GM19023 (cell line): ENCODE data around the gene AEN.

Source experiments
- ATAC-seq: cut with Tn5 transposase; IDR thresholded peaks from one replicate; pipeline ENCODE4 v1.9.1; 2021; ENCODE audit warnings: mild to moderate bottlenecking, moderate library complexity; ENCODE audit not compliant: unreplicated experiment

The AEN gene

GRCh38 chr15:88620995-88621772 is at the start of gene AEN:
TSS of gene AEN (plus strand) at chr15:88621340. CDS start at chr15:88626210, 4,870 bp downstream.
- peak; percentile 94 for ATAC-seq

DNA sequence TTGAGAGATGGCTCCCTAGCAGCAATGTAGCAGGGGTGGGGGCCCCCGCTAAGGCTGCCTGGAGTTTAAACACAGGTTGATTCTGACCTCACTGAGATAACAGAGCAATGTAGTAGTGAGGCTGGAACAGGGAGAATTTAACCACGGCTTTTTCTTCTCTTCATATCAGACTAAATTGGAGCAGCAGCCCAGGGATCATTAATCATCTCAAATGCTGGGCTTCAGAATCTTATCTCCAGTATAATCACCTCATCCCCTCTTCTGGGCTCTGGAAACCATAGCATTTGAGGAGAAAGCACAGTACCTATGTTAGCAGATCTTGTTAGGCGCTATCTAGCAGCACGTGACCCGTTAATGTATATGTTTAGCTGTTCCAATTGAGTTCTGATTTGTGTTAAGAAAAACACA is 49.3 kb upstream of the AEN start:
- ATAC-seq: no peak

GRCh38 chr15:88574077-88574476 is 47.1 kb upstream of the AEN start:
- no peak for ATAC-seq

DNA sequence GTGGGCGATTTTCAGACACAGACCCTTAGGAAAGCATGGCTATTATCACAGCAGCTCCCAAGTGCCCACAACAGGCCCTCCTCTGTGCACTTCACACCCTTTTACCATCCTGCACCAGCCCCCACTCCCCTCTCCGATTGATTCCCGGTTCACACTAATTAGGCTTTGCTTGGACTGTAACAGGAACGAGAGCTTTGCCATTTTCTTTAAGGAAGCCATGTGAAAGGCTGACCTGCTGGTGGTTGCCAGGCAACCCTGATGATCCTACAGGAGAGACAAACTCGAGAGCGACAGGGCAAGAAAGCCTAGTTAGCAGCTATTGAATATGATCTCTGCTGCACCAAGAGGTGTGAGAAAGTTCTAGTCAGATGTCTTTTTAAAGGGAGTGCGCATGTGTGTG is 46.5 kb upstream of the AEN start:
- ATAC-seq: no peak

- ATAC-seq: no peak
These were observed 41.8 kb upstream of the AEN start for GRCh38 chr15:88579322-88579721.

DNA sequence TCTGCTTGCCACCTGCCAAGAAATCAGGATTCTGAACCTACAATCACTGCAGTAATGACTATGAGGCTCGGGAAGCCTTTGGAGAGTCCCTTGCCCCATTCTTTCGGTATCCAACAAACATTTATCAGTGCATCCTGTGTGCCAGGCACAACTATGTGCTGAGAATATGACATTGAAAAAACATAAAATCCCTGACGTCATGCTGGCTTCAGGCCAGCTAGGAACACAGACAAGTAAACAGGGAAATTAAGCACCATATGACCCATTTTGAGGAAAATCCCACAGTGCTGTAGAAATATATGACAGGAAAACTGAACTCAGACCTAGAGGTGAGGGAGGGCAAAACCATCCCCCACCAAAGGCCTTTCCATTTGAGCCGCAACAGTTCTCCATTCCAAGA is 40.6 kb upstream of the AEN start:
- no peak for ATAC-seq

GRCh38 chr15:88586401-88587162 is 34.6 kb upstream of the AEN start:
- no peak for ATAC-seq

DNA sequence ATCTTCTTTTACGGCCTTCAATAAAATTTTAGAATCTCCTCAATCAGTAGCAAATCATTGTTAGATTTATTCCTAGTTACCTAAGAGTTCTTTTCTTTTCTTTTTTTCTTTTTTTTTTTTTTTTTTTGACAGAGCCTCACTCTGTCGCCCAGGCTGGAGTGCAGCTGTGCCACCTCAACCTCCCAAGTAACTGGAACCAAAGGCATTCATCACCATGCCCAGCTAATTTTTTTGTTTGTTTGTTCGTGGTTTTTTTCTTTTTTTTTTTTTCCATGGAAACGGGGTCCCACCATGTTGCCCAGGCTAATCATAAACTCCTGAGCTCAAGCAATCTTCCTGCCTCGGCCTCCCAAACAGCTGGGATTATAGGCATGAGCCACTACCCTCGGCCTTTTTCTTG is 30.4 kb upstream of the AEN start:
- ATAC-seq: no peak

DNA sequence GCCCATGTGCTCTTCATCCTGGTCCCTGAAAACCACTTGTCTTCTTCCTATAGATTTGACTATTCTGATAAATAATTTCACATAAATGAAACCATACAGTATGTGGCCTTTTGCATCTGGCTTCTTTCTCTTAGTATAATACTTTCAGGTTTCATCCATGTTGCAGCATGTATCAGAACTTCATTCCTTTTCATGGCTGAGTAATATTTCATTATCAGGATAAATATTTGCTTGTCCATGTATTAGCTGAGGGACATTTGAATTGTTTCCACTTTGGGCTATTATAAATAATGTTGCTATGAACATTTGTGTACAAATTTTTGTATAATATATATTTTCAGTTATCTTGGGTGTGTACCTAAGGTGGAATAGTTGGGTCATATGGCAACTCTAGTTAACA is 29.8 kb upstream of the AEN start:
- no peak for ATAC-seq

DNA sequence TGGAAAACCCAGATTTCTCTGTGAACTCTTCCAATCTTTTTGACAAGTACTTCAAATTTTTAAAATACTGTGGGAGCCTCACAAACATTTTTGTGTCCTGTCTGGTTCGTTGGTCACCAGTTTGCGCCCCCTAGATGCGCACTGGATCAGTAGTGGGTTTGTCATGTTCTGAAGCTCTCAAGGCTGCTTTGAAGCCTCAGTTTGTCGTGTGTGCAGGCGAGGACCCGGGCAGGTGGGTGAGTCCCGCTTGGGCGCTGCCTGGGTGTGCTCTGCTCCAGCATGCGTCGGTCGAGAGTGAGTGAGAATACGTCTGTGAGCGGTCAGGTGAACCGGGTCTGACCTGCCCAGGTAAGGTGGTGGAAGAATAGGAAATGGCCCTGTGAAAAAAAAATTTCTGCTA is 17.3 kb upstream of the AEN start:
- no peak for ATAC-seq

DNA sequence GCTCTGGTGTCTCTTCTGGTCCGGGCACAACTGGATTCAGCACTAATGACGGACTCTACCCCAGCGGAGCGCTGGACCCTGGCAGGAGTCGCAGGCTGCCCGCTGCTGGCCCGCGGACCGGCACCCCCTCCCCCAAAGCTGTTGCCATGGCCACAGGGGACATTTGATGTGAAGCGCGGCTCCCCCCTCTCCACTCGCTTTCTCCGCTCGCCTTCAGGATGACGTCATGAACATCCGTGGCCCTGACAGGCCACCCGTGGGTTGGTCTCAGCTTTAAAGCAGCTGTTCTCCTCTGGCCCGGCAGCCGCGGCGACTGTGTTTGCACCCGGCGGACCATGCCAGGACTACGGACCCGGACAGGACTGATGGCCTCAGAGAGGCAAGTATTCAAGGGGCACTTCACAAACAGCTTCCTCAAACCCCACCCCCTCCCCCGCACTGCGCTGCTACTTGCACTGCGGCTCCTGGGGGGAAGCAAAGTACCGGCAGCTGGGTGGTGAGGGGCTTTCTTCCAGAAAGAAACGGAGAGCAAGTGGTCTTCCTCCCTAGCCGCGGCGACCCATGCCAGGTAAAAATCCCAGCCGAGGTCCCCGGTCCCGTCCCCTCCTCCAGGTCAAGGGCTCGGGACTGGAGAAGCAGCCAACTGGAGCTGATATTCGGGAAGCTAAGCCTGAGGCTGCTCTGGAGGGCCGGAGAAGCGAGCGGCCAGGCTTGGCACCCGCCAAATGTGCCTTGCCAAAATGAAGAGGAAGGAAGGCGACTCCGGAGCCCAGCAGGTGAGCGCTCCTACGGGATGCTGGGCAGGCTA is 16.6 kb upstream of the AEN start:
- ATAC-seq: no peak

DNA sequence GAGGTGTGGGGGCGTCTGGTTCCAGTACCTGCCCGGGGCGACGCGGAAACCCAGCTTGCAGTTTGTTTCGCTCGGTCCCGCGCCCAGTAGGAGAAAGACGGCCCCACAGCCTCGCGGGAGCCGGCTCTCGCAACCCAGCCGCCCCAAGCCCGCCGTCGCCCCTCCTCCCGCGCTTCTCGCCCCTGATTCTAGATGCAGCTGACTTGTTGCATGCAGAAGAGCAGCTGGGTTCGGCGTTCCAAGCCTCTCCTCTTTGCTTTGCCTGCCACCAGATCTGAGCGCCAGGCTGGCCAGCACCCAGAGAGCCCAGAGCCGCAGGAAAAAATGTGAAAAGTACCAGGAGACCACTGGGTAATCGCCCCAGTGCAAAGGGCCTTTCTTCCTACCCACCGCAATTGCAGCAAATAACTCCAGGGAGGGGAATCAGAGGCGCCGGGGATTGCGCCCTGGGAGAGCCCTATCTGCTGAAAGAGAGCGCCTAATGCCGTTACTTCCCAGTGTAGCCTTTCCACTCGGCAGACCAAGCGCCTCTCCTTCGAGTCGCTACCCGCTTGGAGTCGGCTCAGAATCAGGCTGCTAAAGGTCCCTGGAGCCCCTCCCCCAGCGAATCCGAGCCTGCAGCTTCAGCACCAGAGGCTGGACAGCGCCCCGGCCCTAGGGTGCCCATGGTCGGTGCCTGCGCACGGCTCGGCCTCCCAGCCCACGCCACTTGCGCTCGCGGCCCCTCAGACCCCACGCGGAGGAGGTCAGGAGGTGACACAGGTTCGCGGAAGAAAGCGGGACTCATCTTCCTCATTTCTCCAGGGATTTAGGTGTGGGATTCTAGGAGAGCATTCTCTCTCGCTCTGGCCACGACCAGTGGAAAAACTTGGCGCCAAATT is 15.7 kb upstream of the AEN start:
- no peak for ATAC-seq

DNA sequence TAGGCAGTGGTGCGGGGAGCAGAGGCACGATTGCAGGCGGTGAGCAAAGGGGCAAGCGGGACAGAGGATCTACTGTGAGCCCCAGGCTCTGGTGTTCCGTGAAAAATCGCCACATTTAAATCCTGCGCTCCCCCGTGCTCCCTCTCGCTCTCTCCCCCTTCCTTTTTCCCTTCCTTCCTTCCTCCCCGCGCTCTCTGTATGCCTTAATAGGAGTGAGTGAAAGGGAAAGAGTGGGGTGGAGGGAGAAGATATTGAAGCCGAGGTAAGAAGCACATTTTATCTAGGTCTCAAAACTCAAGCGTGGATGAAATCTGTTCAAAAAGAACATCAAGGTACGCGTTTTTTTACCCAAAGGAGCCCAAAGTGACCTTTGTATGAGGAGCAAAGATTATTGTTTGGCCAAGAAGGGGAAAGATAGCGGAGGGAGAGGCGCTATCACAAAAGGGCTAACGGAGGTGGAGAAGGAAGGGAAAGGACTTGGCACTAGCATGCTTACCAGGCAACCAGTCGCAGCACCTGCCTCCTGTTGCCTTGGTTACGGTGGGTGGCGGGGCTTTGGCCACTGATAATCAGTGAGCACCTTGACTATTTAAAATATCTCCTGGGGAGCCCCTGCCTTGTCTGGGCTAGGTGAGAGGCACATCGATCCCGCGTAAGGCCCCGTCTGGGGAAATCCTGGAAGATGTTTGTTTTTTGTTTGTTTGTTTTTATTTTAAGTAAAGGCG is 14.9 kb upstream of the AEN start:
- no peak for ATAC-seq

DNA sequence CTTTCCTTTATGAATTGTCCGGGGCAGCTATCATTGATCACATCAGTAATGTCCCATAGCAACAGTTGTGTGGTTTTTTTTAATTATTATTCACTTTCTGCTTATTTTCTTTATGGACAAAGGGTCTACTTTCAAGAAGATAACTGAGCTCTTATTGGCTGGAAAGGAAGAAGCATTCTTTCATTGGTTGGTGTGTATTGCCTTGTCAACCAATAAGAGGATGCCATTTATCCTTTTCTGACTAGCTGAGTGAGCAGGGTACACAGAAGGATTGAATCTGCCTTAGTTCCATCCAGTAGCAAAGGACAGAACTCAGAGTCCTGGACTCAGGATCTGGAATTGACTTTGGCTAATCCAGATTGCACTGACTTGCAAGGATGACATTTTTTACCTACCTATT is 13.2 kb upstream of the AEN start:
- ATAC-seq: no peak

GRCh38 chr15:88608607-88609181 is 12.4 kb upstream of the AEN start:
- ATAC-seq: no peak

DNA sequence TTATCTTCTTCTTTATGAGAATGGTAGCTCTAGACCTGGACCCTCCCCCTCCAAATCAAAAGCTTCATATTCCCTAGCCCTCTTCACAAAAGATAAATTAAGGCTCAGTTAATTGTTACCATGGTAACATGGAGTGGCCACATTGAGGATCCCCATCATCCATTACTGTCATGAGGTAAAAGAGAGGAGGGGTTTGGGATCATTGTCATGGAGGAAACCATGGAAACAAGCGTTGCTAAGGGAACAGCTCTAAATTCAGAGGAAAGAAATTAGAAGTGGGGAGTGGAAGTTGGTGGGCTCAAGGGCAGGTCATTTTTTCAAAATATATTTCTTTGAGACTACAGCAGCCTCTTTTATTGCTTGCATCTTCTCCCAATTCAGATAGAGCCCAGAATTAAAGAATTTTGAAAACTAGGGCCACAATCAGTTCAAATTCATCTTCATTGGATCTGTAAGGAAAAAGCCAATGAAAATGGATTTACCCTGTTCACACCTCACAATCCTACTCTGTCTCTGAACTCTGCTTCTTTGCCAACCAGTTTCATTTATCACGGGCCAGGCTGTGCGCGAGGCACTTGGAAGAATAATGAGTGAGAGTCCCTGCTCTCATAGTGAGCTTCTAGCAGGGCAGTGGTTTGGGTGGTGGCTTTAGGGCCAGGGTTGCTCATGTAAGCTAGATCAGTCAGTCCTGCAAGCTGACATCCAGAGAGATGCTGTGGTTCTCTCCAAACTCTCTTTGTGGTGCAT is 11.6 kb upstream of the AEN start:
- ATAC-seq: no peak

DNA sequence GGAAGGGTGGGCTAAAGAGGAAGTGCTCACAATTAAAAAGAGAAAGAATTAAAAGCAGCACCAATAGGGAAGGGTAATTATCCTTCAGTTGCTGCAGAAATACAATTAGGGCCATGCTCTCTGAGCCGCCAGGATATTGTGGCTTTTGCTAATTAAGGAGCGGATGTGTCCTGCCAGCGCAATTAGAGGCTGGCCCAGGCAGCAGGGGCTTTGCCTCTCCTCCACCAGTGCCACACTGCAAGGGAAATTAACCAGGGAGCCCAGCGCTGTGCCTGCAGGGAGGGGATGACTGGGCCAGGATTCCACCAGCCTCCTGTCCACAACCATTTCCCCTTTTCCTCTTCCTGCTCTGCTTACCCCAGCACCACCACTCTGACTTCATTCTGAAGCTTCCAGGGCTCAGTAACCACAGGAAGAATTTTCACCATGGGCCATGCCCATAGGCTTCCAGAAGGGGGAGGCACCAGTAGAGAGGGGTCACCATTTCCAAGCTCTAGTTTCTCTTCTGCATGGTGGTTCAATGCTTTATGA is 10.4 kb upstream of the AEN start:
- ATAC-seq: no peak

- no peak for ATAC-seq
These were observed 8.8 kb upstream of the AEN start for GRCh38 chr15:88612186-88612796.
